ENCODE data around the gene CDK15. TPM values are rescaled to one million over a fixed set of nuclear protein-coding genes. Genes with fewer than 3 reads are reported as not detected.

The CDK15 gene
- total RNA-seq, 1 experiment from 2014 or later, result 9.2 TPM

- DNase-seq (ENCODE audit: low spot score), result no peak
Observed at GRCh38 chr2:201866643-201867473, 60.5 kb downstream of the CDK15 start.

GRCh38 chr2:201871471-201871870 lies 65.1 kb downstream of the CDK15 start:
- DNase-seq (ENCODE audit: low spot score), result no peak

- DNase-seq (ENCODE audit: low spot score), result no peak
Observed at GRCh38 chr2:201872591-201872990, 66.3 kb downstream of the CDK15 start.

GRCh38 chr2:201879996-201880395 lies 73.7 kb downstream of the CDK15 start:
- no peak for DNase-seq (ENCODE audit: low spot score)

- DNase-seq (ENCODE audit: low spot score), result peak; percentile 75
Observed at GRCh38 chr2:201880579-201880978, 74.2 kb downstream of the CDK15 start.

- DNase-seq (ENCODE audit: low spot score), result no peak
Observed at GRCh38 chr2:201880993-201881611, 74.8 kb downstream of the CDK15 start.

GRCh38 chr2:201881741-201882140 lies 75.4 kb downstream of the CDK15 start:
- DNase-seq (ENCODE audit: low spot score), result no peak

GRCh38 chr2:201882353-201883090 lies 76.2 kb downstream of the CDK15 start:
- peak; percentile 73 for DNase-seq (ENCODE audit: low spot score)

- DNase-seq (ENCODE audit: low spot score), result no peak
Observed at GRCh38 chr2:201883606-201884369, 77.5 kb downstream of the CDK15 start.

- DNase-seq (ENCODE audit: low spot score), result no peak
Observed at GRCh38 chr2:201886504-201886903, 80.2 kb downstream of the CDK15 start.

- no peak for DNase-seq (ENCODE audit: low spot score)
Observed at GRCh38 chr2:201887773-201888425, 81.6 kb downstream of the CDK15 start.

- DNase-seq (ENCODE audit: low spot score), result no peak
Observed at GRCh38 chr2:201888426-201888800, 82.1 kb downstream of the CDK15 start.

GRCh38 chr2:201890453-201890852 lies 84.1 kb downstream of the CDK15 start:
- no peak for DNase-seq (ENCODE audit: low spot score)

- DNase-seq (ENCODE audit: low spot score), result peak; percentile 16
Observed at GRCh38 chr2:201891676-201892075, 85.3 kb downstream of the CDK15 start.

GRCh38 chr2:201892516-201892915 lies 86.2 kb downstream of the CDK15 start:
- DNase-seq (ENCODE audit: low spot score), result no peak

GRCh38 chr2:201900362-201900761 lies 94.0 kb downstream of the CDK15 start:
- no peak for DNase-seq (ENCODE audit: low spot score)

GRCh38 chr2:201901786-201902185 lies 95.4 kb downstream of the CDK15 start:
- DNase-seq (ENCODE audit: low spot score), result no peak

GRCh38 chr2:201904538-201905420 lies 98.4 kb downstream of the CDK15 start:
- DNase-seq (ENCODE audit: low spot score), result no peak

GRCh38 chr2:201906777-201907562 lies 100.6 kb downstream of the CDK15 start:
- DNase-seq (ENCODE audit: low spot score), result no peak

- DNase-seq (ENCODE audit: low spot score), result no peak
Observed at GRCh38 chr2:201907563-201907881, 101.2 kb downstream of the CDK15 start.
